ENCODE results near the gene DDIT4L. TPM values are rescaled to one million over a fixed set of nuclear protein-coding genes. Genes with fewer than 3 reads are reported as not detected.
A peak's percentile ranks its signal among the peaks of the same experiment; 100 is the strongest.
"Not testable (repeated sequence)": the region's sequence is repeated elsewhere in the genome, so short reads cannot be mapped to it uniquely, and the experiment has no call there.

DDIT4L gene
- not detected in 2 replicates for total RNA-seq (2014; rRNA removed; shearing (Covaris generic))
- 0.21 and 0.25 TPM in 2 replicates for polyA plus RNA-seq (2015; cell fraction: cytosol; rRNA removed)
- 0.07 TPM in 1 of 2 replicates, not detected in the other for polyA plus RNA-seq (2015; cell fraction: nucleus; rRNA removed)

GRCh38 chr4:100189820-100190642 is at the start of gene DDIT4L:
Gene DDIT4L (minus strand): TSS chr4:100190468. CDS start chr4:100189983, 485 bp downstream.
- DNase-seq (ENCODE audit: low read depth) = no peak

GRCh38 chr4:100240008-100240407 is 49.7 kb upstream of the DDIT4L start:
- DNase-seq (ENCODE audit: low read depth) = peak; percentile 1

- no peak for DNase-seq (ENCODE audit: low read depth)
These were observed 34.5 kb upstream of the DDIT4L start for GRCh38 chr4:100224721-100225120.

- DNase-seq (ENCODE audit: low read depth) = no peak
These were observed 33.9 kb upstream of the DDIT4L start for GRCh38 chr4:100224160-100224559.

- DNase-seq (ENCODE audit: low read depth) = peak; percentile 25
These were observed 18.7 kb upstream of the DDIT4L start for GRCh38 chr4:100208964-100209363.

GRCh38 chr4:100208459-100208858 is 18.2 kb upstream of the DDIT4L start:
- peak; percentile 4 for DNase-seq (ENCODE audit: low read depth)

- DNase-seq (ENCODE audit: low read depth) = no peak
These were observed 16.6 kb upstream of the DDIT4L start for GRCh38 chr4:100206850-100207249.

- no peak for DNase-seq (ENCODE audit: low read depth)
These were observed 7.8 kb upstream of the DDIT4L start for GRCh38 chr4:100198061-100198460.

GRCh38 chr4:100196388-100197071 is 6.3 kb upstream of the DDIT4L start:
- DNase-seq (ENCODE audit: low read depth) = not testable (repeated sequence)

- no peak for DNase-seq (ENCODE audit: low read depth)
These were observed 654 bp upstream of the DDIT4L start for GRCh38 chr4:100190643-100191600.

- no peak for DNase-seq (ENCODE audit: low read depth)
These were observed 1.4 kb downstream of the DDIT4L start for GRCh38 chr4:100188829-100189228.

GRCh38 chr4:100187781-100188180 is 2.5 kb downstream of the DDIT4L start:
- DNase-seq (ENCODE audit: low read depth) = no peak

- no peak for DNase-seq (ENCODE audit: low read depth)
These were observed 5.5 kb downstream of the DDIT4L start for GRCh38 chr4:100184787-100185186.

- DNase-seq (ENCODE audit: low read depth) = peak; percentile 6
These were observed 12.4 kb downstream of the DDIT4L start for GRCh38 chr4:100177855-100178254.

- no peak for DNase-seq (ENCODE audit: low read depth)
These were observed 13.1 kb downstream of the DDIT4L start for GRCh38 chr4:100177126-100177525.

GRCh38 chr4:100175858-100176257 is 14.4 kb downstream of the DDIT4L start:
- no peak for DNase-seq (ENCODE audit: low read depth)

GRCh38 chr4:100174985-100175383 is 15.3 kb downstream of the DDIT4L start:
- no peak for DNase-seq (ENCODE audit: low read depth)

- DNase-seq (ENCODE audit: low read depth) = peak; percentile 42
These were observed 19.3 kb downstream of the DDIT4L start for GRCh38 chr4:100170986-100171385.

- peak; percentile 32 for DNase-seq (ENCODE audit: low read depth)
These were observed 20.5 kb downstream of the DDIT4L start for GRCh38 chr4:100169491-100170485.

- DNase-seq (ENCODE audit: low read depth) = no peak
These were observed 21.7 kb downstream of the DDIT4L start for GRCh38 chr4:100168521-100168920.

Data from HT1080 (cell line).